Measurements from ENCODE around the gene FKBP11.

The FKBP11 gene

DNA sequence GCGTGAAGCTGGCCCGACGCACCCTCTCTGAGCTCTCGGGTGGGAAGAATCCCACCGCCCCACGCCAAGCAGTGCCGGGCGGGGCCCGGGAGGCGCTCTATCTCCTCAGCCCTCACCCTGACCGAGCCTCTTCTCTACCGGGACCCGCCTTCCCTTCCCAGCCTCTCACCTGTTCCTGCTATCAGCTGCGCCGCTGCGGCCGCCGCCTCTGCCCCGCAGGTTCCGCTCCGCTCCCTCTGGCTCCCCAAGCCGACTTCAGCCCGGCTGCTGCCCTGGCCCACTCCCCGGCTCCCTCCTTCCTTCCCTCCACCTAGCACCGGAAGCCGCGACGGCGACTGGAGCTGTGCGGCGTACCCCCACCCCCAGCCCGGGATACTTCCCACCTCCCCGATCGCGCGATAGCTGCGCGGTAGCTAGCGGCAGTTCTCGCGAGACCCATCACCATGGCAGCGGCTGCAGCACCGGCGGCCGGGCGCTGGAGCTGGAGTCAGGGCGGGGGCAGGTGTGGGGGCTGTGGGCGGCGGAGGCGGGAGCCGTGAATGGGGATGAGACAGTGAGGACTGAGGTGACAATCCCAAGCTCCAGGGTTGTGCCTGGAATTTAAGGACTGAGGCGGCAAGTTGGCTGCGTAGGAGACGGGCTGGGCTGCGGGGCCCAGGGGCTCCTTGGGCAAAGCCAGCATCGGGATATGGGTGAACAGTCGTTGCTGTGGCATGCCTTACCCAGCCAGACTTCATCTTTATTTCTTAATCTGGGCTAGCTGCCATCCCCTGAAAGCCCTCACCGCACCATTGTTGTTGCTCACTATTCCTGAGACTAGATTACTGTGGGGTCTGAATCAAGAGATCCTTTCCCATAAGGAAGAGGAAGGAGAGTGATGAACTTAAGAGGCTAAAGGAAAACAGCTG lies 32.1 kb upstream of the FKBP11 start, which contains the start of gene ARF3:
ARF3 (minus strand) TSS at position 347 of the 908 bp plus-strand sequence. CDS start 16,392 bp downstream, outside the sequence.
- DNase-seq, result peak; percentile 93
- in situ Hi-C loops (cut with MboI; ENCODE audit: low pct_unique_long_range_greater_than_20kb, low sequenced_read_pairs), result no loop called here

GRCh38 chr12:48956279-48957140 lies 31.2 kb upstream of the FKBP11 start:
- in situ Hi-C loops (cut with MboI; ENCODE audit: low pct_unique_long_range_greater_than_20kb, low sequenced_read_pairs), result no loop called here
- peak; percentile 94 for DNase-seq

DNA sequence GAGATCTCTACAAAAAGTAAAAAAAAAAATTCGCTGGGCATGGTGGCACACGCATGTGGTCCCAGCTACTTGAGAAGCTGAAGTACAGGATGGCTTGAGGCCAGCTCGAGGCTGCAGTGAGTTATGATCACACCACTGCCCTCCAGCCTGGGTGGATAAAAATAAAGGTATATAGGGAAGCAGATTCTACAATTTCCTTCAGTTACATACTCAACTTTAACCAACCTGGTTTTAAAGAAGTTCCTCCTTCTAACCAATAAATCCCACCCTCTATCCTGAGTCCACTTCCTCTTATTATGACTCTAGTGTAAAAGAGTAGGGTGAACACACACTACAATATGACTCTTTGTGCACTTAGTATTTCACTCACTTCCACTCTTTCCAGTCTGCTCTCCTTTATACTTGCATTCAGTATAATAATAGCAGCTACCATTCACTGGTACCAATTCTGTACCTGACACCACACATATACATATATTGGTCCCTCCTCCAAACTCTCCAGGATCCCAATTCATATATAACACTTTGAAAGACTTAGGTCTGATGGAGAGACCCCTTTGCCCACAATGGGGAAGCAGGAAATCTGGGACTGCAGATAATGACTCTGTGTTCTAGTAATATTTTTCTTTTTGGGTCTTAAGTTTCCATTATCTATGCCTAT lies 29.7 kb upstream of the FKBP11 start:
- in situ Hi-C loops (cut with MboI; ENCODE audit: low pct_unique_long_range_greater_than_20kb, low sequenced_read_pairs), result no loop called here
- DNase-seq, result peak; percentile 91

DNA sequence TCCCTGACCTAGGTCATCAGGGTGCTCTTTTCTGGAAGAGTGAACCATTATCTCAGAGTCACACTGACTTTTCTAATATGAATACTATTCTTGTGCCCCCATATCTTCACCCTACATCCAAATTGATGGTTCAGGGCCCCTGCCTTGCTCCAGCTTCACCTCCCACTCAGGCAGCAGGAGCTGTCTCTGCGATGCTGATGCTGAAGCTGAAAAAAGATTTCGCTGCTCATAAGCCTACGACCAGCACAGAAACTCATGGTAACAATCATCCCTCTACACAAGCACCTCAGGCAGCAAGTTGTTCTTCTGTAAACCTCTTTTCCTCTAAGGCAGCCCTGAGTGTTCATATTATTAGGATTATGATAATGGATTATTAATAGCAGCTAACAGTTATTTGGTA lies 28.8 kb upstream of the FKBP11 start:
- in situ Hi-C loops (cut with MboI; ENCODE audit: low pct_unique_long_range_greater_than_20kb, low sequenced_read_pairs), result no loop called here
- no peak for DNase-seq

DNA sequence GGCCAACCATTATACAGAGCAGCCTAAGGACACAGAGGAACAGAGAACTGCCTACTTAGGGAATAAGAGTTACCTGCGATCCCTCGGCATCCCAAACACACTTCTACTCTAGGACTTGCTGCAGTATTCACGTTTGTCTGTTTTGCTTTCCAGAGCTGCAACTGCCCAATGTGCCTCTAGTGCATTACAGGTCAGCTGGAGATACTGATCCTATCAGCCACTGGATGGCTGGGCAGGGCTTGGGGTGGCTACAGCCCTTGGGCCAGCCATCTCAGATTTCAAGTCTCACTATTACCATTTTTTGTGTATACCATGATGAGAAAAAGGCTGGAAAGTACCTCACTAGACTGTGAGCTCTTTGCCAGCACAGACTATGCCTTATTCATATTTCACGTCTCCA lies 27.4 kb upstream of the FKBP11 start:
- DNase-seq, result no peak
- in situ Hi-C loops (cut with MboI; ENCODE audit: low pct_unique_long_range_greater_than_20kb, low sequenced_read_pairs), result no loop called here

DNA sequence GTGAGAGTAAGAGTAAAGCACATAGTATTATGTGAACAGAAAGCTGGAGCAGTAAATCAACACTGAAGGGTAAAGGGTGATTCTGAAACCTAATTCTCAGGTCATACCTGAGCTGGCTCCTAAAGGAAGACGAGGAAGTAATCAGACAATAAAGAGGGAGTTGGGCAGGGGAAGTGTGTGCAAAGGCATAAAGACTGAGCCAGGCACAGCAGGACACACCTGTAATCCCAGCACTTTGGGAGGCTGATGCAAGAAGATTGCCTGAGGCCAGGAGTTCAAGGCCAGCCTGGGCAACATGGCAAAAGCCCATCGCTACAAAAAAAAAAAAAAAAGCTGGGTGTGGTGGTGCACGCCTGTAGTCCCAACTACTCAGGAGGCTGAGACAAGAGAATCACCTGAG lies 22.4 kb upstream of the FKBP11 start:
- in situ Hi-C loops (cut with MboI; ENCODE audit: low pct_unique_long_range_greater_than_20kb, low sequenced_read_pairs), result no loop called here
- DNase-seq, result no peak

- in situ Hi-C loops (cut with MboI; ENCODE audit: low pct_unique_long_range_greater_than_20kb, low sequenced_read_pairs), result no loop called here
- no peak for DNase-seq
These were observed 21.7 kb upstream of the FKBP11 start for GRCh38 chr12:48946943-48947342.

- in situ Hi-C loops (cut with MboI; ENCODE audit: low pct_unique_long_range_greater_than_20kb, low sequenced_read_pairs), result no loop called here
- DNase-seq, result no peak
These were observed 20.9 kb upstream of the FKBP11 start for GRCh38 chr12:48946205-48946604.

DNA sequence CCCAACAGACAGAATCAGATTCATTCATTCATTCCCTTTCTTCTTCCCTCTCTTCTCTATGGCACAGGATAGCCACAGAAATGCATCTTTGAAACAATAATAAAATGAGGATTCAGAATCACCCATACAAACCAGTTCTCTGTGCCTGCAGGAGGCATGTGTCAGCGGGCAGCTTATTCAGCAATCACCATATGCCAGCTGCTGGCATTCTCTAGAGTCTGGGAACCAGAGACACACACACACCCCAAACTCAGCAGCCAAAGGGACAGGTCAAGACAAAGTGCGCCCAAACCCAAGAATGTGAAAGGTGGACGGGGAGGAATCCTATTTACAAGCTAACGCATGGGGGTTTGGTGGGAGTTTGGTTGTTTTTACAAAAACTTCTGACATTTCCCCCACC lies 17.9 kb upstream of the FKBP11 start:
- in situ Hi-C loops (cut with MboI; ENCODE audit: low pct_unique_long_range_greater_than_20kb, low sequenced_read_pairs), result no loop called here
- no peak for DNase-seq

DNA sequence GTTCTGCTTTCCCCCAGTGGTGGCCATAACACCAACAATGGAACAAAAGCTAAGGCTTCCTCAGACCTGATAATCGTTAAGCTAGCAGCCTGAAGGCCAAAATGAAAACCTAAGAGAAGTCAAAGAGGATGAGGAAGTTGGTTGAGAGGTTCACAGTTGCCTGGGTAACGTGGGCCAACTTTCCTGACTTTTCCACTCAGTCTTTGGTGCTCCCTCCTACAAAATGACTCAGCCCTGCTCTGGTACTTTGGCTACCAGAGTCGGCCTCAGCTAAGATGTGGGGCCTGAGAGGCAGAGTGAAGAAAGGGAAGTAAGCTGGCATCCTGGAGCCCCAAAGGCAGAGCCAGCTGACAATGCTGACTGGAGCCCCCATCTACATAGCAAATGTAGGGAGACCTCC lies 14.9 kb upstream of the FKBP11 start:
- in situ Hi-C loops (cut with MboI; ENCODE audit: low pct_unique_long_range_greater_than_20kb, low sequenced_read_pairs), result no loop called here
- DNase-seq, result peak; percentile 82

GRCh38 chr12:48938805-48939204 lies 13.5 kb upstream of the FKBP11 start:
- in situ Hi-C loops (cut with MboI; ENCODE audit: low pct_unique_long_range_greater_than_20kb, low sequenced_read_pairs), result no loop called here
- no peak for DNase-seq

DNA sequence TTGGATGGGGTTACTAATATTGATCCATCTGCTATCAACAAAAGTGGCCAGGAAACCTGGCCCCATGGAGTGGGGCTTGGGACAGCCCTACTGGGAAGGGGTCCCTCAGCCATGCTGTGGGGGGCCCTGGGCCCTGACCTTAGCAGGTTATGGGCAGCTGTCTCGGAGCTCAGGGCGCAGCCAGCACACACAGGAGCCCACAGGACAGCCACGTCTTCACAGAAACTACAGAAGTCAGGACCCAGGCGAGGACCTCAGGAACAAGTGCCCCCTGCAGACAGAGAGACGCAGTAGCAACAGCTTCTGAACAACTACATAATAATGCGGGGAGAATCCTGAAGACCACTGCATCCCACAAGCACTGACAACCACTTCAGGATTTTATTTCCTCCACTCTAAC lies 11.9 kb upstream of the FKBP11 start:
- in situ Hi-C loops (cut with MboI; ENCODE audit: low pct_unique_long_range_greater_than_20kb, low sequenced_read_pairs), result no loop called here
- no peak for DNase-seq

DNA sequence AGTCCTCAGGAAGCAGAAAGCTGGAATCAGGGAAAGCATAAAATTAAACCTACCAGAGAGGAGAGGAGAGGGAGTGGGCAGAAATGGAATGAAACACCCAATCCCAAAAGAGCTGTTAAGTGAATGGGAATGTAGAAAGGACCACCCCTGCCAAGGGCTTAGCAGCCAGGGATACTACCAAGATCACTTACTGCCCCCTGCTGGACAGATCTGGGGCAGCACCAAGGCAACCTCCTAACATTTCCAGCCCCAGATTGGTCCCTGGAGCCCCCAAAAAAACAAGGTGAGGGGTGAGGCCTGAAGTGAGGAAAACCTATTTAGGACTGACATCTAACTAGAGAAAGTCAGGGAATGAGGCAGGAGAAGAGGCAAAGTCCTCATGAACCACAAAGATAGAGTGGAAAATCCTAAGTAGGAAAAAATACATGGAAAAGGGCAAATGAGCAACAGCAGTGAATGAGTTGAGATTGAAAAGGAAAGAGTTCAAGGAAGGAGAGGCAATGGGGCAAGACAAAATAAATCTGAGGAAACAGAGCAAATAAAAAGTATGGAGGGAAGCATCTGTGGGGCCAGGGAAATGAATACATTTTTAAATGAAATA lies 11.2 kb upstream of the FKBP11 start:
- peak; percentile 81 for DNase-seq
- in situ Hi-C loops (cut with MboI; ENCODE audit: low pct_unique_long_range_greater_than_20kb, low sequenced_read_pairs), result no loop called here

DNA sequence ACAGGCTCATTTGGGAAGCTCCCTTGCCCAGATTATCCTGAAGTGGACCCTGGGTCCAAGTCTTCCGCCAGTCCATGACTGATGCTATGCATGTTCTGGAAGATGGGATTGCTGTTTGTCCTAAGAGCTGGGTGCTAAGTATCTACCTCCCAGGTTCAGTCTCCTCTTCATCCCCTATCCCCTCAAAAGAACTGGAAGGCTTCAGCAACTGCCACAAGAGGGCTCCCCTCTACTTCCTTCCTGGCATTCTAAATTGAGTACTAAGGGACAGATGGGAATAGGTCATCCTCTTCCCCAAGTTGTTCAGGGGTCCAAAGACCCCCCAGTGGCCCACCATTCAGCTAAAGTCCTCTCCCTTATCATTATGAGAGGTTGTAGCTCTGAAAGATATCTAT lies 9.0 kb upstream of the FKBP11 start:
- in situ Hi-C loops (cut with MboI; ENCODE audit: low pct_unique_long_range_greater_than_20kb, low sequenced_read_pairs), result no loop called here
- peak; percentile 56 for DNase-seq

DNA sequence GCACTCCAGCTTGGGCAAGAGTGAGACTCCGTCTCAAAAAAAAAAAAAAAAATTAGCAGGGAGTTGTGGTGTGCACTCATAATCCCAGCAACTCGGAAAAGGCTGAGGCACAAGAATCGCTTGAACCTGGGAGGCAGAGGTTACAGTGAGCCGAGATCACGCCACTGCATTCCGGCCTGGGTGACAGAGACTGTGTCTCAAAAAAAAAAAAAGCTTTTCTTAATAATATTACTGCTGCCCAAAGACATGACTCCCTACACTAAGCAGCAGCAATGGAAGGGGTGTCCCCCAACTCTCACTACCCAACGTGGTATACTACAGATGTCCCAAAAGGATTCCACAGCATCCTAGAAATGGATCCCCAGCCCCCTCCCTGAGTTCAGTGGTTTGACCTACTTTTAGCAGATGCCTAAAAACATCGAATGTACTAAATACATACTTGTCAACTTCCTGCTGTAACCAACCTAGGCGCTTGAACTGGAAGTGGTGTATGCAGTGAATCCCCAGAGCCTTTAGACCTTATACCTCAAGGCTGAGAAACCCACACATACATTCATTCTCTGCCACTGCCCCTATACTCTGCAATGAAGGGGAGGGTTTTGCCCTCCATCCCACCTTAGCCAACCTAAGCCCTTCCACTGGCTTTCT lies 8.5 kb upstream of the FKBP11 start:
- no peak for DNase-seq
- in situ Hi-C loops (cut with MboI; ENCODE audit: low pct_unique_long_range_greater_than_20kb, low sequenced_read_pairs), result no loop called here

DNA sequence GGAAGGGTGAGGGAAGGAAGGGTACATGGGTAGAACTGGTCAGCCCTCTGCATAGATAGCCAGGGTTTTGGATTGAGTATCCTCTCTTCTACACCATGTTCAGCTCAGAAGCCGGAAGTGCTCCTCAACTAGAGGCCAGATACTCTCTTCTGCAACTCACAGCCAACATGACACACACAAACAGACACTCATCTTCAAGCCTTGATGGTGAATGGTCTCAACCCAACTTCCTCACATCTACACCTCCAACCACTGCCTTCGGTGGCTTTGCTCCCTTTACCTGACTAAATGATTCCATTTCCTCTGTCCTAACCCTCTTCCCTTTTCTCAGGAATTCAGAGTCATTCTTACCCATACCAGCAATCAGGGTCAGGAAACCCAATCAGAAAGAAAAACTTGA lies 7.6 kb upstream of the FKBP11 start:
- no peak for DNase-seq
- in situ Hi-C loops (cut with MboI; ENCODE audit: low pct_unique_long_range_greater_than_20kb, low sequenced_read_pairs), result no loop called here

- no peak for DNase-seq
- in situ Hi-C loops (cut with MboI; ENCODE audit: low pct_unique_long_range_greater_than_20kb, low sequenced_read_pairs), result no loop called here
These were observed 5.2 kb upstream of the FKBP11 start for GRCh38 chr12:48930475-48930874.

DNA sequence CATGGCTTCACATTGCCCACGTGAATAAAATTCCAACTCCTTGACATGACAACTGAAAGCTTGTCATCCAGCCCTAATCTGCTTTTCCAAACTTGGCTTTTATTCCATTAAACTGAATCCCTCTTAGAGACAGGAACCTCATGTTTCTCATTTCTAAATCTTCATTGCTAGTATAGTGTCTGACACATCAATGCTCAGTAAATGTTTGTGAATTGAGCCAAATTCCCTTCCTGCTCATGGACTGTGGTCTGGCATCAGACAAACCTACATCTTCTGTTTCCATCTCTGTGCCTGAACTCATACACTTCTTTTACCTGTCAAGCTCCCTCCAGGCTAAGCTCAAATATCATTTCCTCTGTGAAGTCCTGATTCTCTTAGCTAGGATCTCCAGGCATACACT lies 4.3 kb upstream of the FKBP11 start:
- DNase-seq, result no peak
- in situ Hi-C loops (cut with MboI; ENCODE audit: low pct_unique_long_range_greater_than_20kb, low sequenced_read_pairs), result no loop called here

- in situ Hi-C loops (cut with MboI; ENCODE audit: low pct_unique_long_range_greater_than_20kb, low sequenced_read_pairs), result no loop called here
- DNase-seq, result no peak
These were observed 2.0 kb upstream of the FKBP11 start for GRCh38 chr12:48927261-48927660.
